H1 (cell line): ENCODE results near the gene GCHFR. TPM values are rescaled to one million over a fixed set of nuclear protein-coding genes. Genes with fewer than 3 reads are reported as not detected.

Source experiments
- RNF2 ChIP-seq: fragments of 200-900, 300-1000 bp; sonication (generic); IDR thresholded peaks from 2 replicates; pipeline ENCODE4 v1.7.1; 2016; ENCODE audit warnings: borderline replicate concordance, low read depth, mild to moderate bottlenecking, antibody characterized with exemption, low read length; ENCODE audit not compliant: poor library complexity, severe bottlenecking; ENCODE audit errors: missing control alignments
- SUZ12 ChIP-seq: fragments of 200-600 bp; sonication (generic); IDR thresholded peaks from 2 replicates; pipeline ENCODE4 v1.6.1; 2012; ENCODE audit warnings: mild to moderate bottlenecking, inconsistent platforms, low read length, moderate library complexity, mixed read lengths
- polyA plus RNA-seq, 7 experiments: library from polyadenylated mRNA; depleted of rRNA in 3 of 7; stranded (reverse) in 5 of 7; unstranded in 2 of 7; fragments of >200 nt in 5 of 7; fragments of 200-250 nt in 2 of 7; gene quantifications; 1 replicate in 5 of 7; 2 replicates in 1 of 7; 4 replicates in 1 of 7; pipeline versions ENCODE4 v1.2.1 to v1.2.3, GENCODE V29; 2011 to 2013; ENCODE audit warnings: missing spikeins in 2 of 7, mixed read lengths in 2 of 7
- total RNA-seq: library from RNA; stranded (reverse); fragmentation: NEBNext Ultra II Directional; extraction: Animal tissue kit (Norgen Biotek cat#: 25700); gene quantifications from 2 replicates; pipeline ENCODE4 v1.2.1, GENCODE V29; 2021
- TF ChIP-seq, protein P1 (sequence below): fragments of 300-600 bp; sonication (generic); IDR thresholded peaks from 2 replicates; pipeline ENCODE4 v1.7.1; 2012; ENCODE audit warnings: low read length, moderate library complexity, mild to moderate bottlenecking, inconsistent platforms; ENCODE audit not compliant: insufficient replicate concordance

Gene GCHFR
- total and polyA plus RNA-seq, 2 of the 8 experiments (the other 6 are each of a cell fraction or from before 2014, with no cell fraction given), result 25.9 to 81.5 TPM

DNA sequence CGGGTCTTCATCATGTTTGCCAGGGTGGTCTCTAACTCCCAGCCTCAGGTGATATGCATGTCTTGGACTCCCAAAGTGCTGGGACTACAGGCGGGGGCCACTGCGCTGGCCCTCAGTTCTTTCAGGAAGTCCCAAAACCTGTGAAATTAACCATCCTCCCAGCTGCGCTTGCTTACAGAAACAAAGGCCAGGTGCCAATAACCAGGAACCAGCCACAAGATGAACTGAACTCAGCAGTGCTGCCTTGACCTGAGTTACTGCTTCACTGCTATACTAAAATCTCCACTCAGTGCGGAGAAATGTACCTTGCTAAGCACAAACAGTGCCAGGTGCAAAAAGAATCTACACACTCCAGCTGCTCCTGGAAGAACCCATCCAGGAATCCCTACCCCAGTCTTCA, 3.9 kb upstream of the GCHFR start (continued):
- TF ChIP-seq, protein P1, sequence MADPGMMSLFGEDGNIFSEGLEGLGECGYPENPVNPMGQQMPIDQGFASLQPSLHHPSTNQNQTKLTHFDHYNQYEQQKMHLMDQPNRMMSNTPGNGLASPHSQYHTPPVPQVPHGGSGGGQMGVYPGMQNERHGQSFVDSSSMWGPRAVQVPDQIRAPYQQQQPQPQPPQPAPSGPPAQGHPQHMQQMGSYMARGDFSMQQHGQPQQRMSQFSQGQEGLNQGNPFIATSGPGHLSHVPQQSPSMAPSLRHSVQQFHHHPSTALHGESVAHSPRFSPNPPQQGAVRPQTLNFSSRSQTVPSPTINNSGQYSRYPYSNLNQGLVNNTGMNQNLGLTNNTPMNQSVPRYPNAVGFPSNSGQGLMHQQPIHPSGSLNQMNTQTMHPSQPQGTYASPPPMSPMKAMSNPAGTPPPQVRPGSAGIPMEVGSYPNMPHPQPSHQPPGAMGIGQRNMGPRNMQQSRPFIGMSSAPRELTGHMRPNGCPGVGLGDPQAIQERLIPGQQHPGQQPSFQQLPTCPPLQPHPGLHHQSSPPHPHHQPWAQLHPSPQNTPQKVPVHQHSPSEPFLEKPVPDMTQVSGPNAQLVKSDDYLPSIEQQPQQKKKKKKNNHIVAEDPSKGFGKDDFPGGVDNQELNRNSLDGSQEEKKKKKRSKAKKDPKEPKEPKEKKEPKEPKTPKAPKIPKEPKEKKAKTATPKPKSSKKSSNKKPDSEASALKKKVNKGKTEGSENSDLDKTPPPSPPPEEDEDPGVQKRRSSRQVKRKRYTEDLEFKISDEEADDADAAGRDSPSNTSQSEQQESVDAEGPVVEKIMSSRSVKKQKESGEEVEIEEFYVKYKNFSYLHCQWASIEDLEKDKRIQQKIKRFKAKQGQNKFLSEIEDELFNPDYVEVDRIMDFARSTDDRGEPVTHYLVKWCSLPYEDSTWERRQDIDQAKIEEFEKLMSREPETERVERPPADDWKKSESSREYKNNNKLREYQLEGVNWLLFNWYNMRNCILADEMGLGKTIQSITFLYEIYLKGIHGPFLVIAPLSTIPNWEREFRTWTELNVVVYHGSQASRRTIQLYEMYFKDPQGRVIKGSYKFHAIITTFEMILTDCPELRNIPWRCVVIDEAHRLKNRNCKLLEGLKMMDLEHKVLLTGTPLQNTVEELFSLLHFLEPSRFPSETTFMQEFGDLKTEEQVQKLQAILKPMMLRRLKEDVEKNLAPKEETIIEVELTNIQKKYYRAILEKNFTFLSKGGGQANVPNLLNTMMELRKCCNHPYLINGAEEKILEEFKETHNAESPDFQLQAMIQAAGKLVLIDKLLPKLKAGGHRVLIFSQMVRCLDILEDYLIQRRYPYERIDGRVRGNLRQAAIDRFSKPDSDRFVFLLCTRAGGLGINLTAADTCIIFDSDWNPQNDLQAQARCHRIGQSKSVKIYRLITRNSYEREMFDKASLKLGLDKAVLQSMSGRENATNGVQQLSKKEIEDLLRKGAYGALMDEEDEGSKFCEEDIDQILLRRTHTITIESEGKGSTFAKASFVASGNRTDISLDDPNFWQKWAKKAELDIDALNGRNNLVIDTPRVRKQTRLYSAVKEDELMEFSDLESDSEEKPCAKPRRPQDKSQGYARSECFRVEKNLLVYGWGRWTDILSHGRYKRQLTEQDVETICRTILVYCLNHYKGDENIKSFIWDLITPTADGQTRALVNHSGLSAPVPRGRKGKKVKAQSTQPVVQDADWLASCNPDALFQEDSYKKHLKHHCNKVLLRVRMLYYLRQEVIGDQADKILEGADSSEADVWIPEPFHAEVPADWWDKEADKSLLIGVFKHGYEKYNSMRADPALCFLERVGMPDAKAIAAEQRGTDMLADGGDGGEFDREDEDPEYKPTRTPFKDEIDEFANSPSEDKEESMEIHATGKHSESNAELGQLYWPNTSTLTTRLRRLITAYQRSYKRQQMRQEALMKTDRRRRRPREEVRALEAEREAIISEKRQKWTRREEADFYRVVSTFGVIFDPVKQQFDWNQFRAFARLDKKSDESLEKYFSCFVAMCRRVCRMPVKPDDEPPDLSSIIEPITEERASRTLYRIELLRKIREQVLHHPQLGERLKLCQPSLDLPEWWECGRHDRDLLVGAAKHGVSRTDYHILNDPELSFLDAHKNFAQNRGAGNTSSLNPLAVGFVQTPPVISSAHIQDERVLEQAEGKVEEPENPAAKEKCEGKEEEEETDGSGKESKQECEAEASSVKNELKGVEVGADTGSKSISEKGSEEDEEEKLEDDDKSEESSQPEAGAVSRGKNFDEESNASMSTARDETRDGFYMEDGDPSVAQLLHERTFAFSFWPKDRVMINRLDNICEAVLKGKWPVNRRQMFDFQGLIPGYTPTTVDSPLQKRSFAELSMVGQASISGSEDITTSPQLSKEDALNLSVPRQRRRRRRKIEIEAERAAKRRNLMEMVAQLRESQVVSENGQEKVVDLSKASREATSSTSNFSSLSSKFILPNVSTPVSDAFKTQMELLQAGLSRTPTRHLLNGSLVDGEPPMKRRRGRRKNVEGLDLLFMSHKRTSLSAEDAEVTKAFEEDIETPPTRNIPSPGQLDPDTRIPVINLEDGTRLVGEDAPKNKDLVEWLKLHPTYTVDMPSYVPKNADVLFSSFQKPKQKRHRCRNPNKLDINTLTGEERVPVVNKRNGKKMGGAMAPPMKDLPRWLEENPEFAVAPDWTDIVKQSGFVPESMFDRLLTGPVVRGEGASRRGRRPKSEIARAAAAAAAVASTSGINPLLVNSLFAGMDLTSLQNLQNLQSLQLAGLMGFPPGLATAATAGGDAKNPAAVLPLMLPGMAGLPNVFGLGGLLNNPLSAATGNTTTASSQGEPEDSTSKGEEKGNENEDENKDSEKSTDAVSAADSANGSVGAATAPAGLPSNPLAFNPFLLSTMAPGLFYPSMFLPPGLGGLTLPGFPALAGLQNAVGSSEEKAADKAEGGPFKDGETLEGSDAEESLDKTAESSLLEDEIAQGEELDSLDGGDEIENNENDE, result no peak
- no peak for TF ChIP-seq RNF2
- TF ChIP-seq SUZ12, result no peak
- TF ChIP-seq, all 59 proteins: peak for 0
